Pancreas (tissue), 10 donors: ENCODE measurements around the gene LYL1. TPM values are rescaled to one million over a fixed set of nuclear protein-coding genes. Genes with fewer than 3 reads are reported as not detected.
A peak's percentile ranks its signal among the peaks of the same experiment; 100 is the strongest.

Source experiments
- ATAC-seq, 4 donors: fragments of 200-7000 bp; cut with Tn5 transposase; one replicate each; pipeline versions ENCODE4 v1.8.0 to v1.9.1; 2020; ENCODE audit warnings: mild to moderate bottlenecking in 4 of 4, moderate library complexity in 4 of 4
- DNase-seq, 6 donors: peaks; one replicate each; pipeline ENCODE4 v3.0.0-alpha.2; 2020
- FAIRE-seq: peaks from 2 replicates; lab custom pipeline; 2012; peaks lifted over from hg19 to GRCh38; lab: Jason Lieb, UNC
- H3K27ac ChIP-seq, 4 donors: fragments of 200-600 bp; sonication (generic); 1 replicate in 3 of 4; 2 replicates in 1 of 4; pipeline versions ENCODE4 v1.5.0 to v1.8.0; 2020
- H3K27me3 ChIP-seq, 4 donors: fragments of 200-600 bp; one replicate each; pipeline ENCODE4 v1.8.0; 2021
- H3K36me3 ChIP-seq, 3 donors: fragments of 200-600 bp; sonication (generic) in 1 of 3; one replicate each; pipeline versions ENCODE4 v1.5.0 to v1.8.0; 2020 to 2021
- H3K4me1 ChIP-seq, 3 donors: fragments of 200-600 bp; one replicate each; pipeline ENCODE4 v1.8.0; 2021
- H3K4me3 ChIP-seq, 4 donors: fragments of 200-600 bp; sonication (generic) in 2 of 4; one replicate each; pipeline versions ENCODE4 v1.5.0 to v1.8.0; 2020 to 2021
- H3K9me3 ChIP-seq, 4 donors: fragments of 200-600 bp; one replicate each; pipeline ENCODE4 v1.8.0; 2021
- WGBS, 2 donors: extraction: QIAGEN DNeasy Blood & Tissue Kit; methylation state at CpG; one replicate each; pipeline ENCODE4 v1.1.7; 2013; 5-methylcytosine and 5-hydroxymethylcytosine counted together
- intact Hi-C, 3 donors: fragments of 100-400 bp; cut with DNase I; formaldehyde crosslinking; loops; one replicate each; pipeline versions ENCODE4 v1.11.1 to v1.14.2; 2022
- polyA plus RNA-seq, 2 donors: library from polyadenylated mRNA; stranded (reverse); fragments of 200-250 nt; gene quantifications; one replicate each; pipeline ENCODE4 v1.2.3, GENCODE V29; 2013
- total RNA-seq, 6 donors: library from RNA; stranded (reverse); fragmentation: NEBNext Ultra II Directional in 4 of 6; extraction: Animal tissue kit (Norgen Biotek cat#: 25700) in 4 of 6; gene quantifications; one replicate each; pipeline versions ENCODE4 v1.2.1 to v1.2.4, GENCODE V29; 2021 to 2023
- TF ChIP-seq, protein P1 (sequence below), 4 donors: fragments of 200-600 bp; sonication (generic) in 3 of 4; IDR thresholded peaks; one replicate each; pipeline versions ENCODE4 v1.5.0 to v1.8.0; 2021; ENCODE audit warnings: antibody characterized with exemption in 4 of 4
- donor health status: healthy with polysubstance abuse.
- donor health status: DM: no; HTN: no; CAD: no; lungs with moderate emphysema.
- donor health status: DM: no; HTN: no; CAD: no.
- donor health status: control.
- donor health status: control.
- donor health status: Bipolar disorder and iron deficiency.
- donor health status: DM: yes; HTN: yes; CAD: no.
- donor health status: DM: no; HTN: no; CAD: no.
- donor health status: DM: no; HTN: no; CAD: no.
- donor health status: DM: yes; HTN: yes; CAD: no.

The LYL1 gene
- total and polyA plus RNA-seq, 8 donors, result 0.51 to 5.5 (median 2.4) TPM

DNA sequence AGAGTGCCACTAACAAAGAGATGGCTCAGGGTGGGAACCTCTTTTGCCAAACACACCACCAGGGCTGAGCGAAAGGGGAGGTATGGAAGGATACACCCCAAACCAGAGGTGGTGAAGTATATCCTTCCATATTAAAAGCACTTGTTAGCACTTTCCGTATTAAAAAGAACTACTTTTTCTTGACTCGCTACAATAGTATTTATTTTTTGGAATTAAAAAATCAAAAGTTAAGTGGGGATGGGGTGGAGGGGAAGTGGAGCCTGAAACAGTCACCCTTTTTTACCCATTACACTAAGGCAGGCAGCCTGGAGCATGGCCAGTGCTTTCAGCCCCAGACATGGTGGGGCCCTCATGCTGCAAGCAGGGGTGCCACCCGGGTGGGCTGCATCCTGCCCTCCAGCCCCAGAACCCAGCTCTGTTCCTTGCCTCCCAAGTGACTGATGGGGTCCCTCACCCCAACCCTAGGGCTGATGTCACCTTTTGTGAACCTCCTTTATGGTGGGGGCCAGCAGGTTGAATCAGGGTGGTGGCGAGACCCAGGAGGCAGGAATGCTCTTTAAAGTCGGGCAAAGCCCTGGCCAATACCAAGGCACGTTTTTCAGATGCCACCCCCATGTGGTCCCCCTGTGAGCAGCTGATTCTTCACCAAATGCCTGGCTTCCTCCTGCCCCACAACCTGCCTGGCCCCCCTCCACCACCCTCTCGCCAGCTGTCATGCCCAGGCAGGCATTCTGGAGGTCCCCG lies 31.0 kb downstream of the LYL1 start:
- DNase-seq, result no peak
- no peak overlapping the region for H3K4me3 ChIP-seq
- WGBS, 2 donors, result 68 to 71% methylated on average over 9 of the region's 9 CpGs
- H3K27ac ChIP-seq, result no peak overlapping the region
- TF ChIP-seq, protein P1, sequence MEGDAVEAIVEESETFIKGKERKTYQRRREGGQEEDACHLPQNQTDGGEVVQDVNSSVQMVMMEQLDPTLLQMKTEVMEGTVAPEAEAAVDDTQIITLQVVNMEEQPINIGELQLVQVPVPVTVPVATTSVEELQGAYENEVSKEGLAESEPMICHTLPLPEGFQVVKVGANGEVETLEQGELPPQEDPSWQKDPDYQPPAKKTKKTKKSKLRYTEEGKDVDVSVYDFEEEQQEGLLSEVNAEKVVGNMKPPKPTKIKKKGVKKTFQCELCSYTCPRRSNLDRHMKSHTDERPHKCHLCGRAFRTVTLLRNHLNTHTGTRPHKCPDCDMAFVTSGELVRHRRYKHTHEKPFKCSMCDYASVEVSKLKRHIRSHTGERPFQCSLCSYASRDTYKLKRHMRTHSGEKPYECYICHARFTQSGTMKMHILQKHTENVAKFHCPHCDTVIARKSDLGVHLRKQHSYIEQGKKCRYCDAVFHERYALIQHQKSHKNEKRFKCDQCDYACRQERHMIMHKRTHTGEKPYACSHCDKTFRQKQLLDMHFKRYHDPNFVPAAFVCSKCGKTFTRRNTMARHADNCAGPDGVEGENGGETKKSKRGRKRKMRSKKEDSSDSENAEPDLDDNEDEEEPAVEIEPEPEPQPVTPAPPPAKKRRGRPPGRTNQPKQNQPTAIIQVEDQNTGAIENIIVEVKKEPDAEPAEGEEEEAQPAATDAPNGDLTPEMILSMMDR (IDR thresholded peaks at IDR 0.05), result no peak
- intact Hi-C loops, result no loop called here
- H3K9me3 ChIP-seq, result no peaks in the 10 kb centered on the region
- no peaks in the 10 kb centered on the region for H3K27me3 ChIP-seq
- FAIRE-seq, result no peak
- peaks cover 0 to 7% (median 0%) of the 10 kb centered on the region in 3 donors for H3K36me3 ChIP-seq
- no peak for ATAC-seq
- H3K4me1 ChIP-seq, result peaks cover 14 to 20% (median 14%) of the 10 kb centered on the region in 3 donors

DNA sequence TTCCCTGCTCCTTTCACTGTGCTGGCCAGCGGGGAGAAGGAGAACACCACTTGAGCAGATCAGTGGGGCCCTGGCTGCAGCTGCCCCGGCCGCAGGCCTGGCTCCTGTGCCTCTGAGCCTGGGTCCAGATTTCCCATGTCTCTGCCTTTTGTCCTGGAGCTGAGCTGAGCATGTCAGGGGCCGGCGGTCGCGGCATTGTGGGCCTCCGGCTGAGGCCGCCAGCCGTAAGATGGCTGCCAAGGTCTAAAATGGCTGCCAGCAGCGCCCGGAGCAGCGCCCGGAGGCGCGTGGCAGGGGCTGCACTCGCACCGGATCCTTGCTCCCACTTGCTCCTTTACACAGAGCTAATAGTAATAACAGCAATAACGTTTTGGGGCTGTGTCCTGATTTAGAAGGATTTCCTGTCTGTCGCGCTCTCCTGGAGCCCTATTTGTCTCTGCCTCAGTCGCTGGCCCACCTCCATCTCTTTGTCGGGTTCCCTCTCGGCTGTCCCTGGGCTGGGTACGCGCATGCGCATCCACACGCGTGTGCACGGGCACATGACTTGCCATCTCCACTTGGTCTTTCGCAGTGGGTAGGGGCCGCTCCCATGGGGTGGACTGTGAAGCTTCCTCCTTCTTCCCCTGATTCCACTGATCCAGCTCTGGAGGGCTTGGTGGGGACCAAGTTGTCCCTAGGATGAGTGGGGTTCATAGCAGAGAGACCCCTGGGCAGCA lies 32.1 kb downstream of the LYL1 start:
- H3K27ac ChIP-seq, result no peak overlapping the region
- peaks cover 0 to 7% (median 0%) of the 10 kb centered on the region in 3 donors for H3K36me3 ChIP-seq
- H3K4me3 ChIP-seq, result no peak overlapping the region
- H3K4me1 ChIP-seq, result peaks cover 14 to 20% (median 14%) of the 10 kb centered on the region in 3 donors
- FAIRE-seq (no peak), DNase-seq (peak in 1 of 6 donors; percentile 53), ATAC-seq (no peak)
- TF ChIP-seq, protein P1 (IDR thresholded peaks at IDR 0.05), result no peak
- no peaks in the 10 kb centered on the region for H3K9me3 ChIP-seq
- intact Hi-C loops, result no loop called here
- WGBS, 2 donors, result 92% methylated on average over 32 of the region's 32 CpGs
- no peaks in the 10 kb centered on the region for H3K27me3 ChIP-seq

DNA sequence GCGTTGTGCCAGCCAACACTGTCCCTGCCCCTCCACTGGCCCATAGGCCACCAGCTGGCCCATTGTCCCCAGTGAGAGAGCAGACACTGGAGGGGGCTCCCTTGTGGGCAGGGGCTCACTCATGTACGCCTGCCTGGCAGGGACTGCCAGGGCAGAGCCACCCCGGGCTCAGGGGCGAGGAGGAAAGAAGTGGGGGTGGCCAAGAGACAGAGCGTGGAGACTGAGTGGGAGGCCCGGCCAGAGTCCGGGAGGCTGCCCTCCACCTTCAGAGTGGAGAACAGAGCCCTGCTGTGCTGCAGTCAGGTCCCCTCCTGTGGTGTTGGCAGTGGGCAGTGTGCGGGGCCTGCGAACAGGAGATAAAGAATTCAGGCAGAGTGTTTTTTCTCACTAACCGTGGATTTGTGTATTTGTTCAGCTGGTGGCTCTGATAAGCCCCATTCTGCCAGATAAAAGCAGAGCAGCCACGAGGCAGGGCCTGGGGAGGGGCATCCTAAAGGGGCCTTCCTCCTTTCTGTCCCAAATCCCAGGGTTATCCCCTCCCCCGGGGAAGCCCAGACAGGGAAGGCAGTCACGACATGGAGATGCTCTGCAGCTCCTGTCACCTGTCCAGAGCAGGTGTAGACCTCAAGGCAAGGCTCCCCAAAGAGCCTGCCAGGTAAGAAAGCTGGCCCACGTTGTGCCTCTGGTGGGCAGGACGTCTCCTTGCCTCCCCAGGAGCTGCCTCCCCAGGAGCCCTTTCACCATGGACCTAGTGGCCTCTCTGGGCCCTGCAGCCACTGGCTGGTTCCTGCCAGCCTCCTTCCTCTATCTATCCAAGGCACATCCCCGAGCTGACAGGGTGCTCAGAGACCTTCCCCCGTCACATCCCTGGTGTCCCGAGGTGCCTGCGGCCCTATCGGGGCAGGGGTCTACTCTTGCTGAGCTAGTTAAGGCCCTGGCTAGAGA lies 33.0 kb downstream of the LYL1 start:
- Histone ChIP-seq H3K9me3 (no peaks in the 10 kb centered on the region), H3K4me3 (no peak overlapping the region), H3K36me3 (peaks cover 0 to 7% (median 0%) of the 10 kb centered on the region in 3 donors), H3K4me1 (peaks cover 14 to 20% (median 14%) of the 10 kb centered on the region in 3 donors), H3K27me3 (no peaks in the 10 kb centered on the region), H3K27ac (no peak overlapping the region)
- ATAC-seq (peak; percentile 25 to 67 (median 61)), DNase-seq (peak in 2 of 6 donors; percentile 25 to 57), FAIRE-seq (no peak)
- intact Hi-C loops, result loop anchor here in 1 of 3 donors (10.0 kb wide), 1 partner anchor 85 kb away; no protein-coding TSS in a partner anchor
- TF ChIP-seq, protein P1 (IDR thresholded peaks at IDR 0.05), result no peak
- WGBS, 2 donors, result 27 to 31% methylated on average over 19 to 20 of the region's 20 CpGs

DNA sequence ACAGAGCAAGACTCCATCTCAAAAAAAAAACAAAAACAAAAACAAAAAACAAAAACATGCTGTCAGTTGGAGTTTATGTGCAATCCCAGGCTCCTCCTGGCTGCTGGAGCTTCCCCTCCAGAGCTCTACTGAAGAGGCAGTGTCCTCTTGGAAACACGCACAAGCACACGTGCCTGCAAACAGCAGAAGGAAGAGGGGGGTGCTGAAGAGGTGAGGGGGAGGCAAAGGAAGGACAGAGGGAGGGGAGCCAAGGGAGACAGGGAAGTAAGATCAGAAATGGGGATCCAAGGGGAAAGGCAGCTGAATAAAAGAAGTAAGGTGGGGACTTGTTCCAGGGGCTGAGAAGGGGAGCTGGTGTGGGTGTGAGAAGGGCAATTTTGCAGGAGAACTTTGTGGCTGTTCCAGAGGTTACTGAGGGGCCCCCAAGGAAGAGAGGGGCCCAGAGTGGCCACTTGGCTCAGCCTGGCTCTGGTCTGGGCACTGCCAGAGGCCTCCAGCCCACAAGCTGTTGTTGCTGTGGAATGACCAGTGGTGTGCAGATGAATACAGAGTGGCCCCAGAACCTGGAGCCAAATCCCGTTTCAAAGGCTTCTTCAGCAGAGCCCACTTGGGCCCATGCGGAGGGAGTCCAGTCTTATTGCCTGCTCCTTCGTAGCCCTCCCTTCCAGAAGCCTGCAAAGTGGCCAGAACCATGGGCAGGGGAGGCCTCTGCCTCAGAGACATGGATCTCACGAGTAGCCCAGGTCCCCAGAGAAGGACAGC lies 34.4 kb downstream of the LYL1 start:
- Histone ChIP-seq H3K27me3 (no peaks in the 10 kb centered on the region), H3K4me3 (no peak overlapping the region), H3K9me3 (no peaks in the 10 kb centered on the region), H3K27ac (peak overlapping the region in 1 of 4 donors; percentile 4), H3K36me3 (no peaks in the 10 kb centered on the region), H3K4me1 (peaks cover 14 to 20% (median 14%) of the 10 kb centered on the region in 3 donors)
- ATAC-seq (no peak), FAIRE-seq (no peak), DNase-seq (no peak)
- TF ChIP-seq, protein P1 (IDR thresholded peaks at IDR 0.05), result no peak
- intact Hi-C loops, result loop anchor here in 1 of 3 donors (10.0 kb wide), 1 partner anchor 83 kb away; no protein-coding TSS in a partner anchor
- 67 to 75% methylated on average over 6 of the region's 6 CpGs for WGBS, 2 donors
